Cortex of kidney (tissue), 1 donor: ENCODE data around the gene EPHA6.
"Not testable (repeated sequence)": the region's sequence is repeated elsewhere in the genome, so short reads cannot be mapped to it uniquely, and the experiment has no call there.

Source experiments
- DNase-seq: peaks from one replicate; lab custom pipeline; 2025; lab: John Stamatoyannopoulos, UW

The EPHA6 gene

GRCh38 chr3:97025612-97026011 is 211.2 kb downstream of the EPHA6 start:
- not testable (repeated sequence) for DNase-seq

- no peak for DNase-seq
Measured at GRCh38 chr3:97029972-97030371, 215.6 kb downstream of the EPHA6 start.

- no peak for DNase-seq
Measured at GRCh38 chr3:97037294-97037943, 223.0 kb downstream of the EPHA6 start.

GRCh38 chr3:97043411-97043810 is 229.0 kb downstream of the EPHA6 start:
- DNase-seq, result no peak

GRCh38 chr3:97057365-97057764 is 243.0 kb downstream of the EPHA6 start:
- DNase-seq, result no peak

- DNase-seq, result no peak
Measured at GRCh38 chr3:97059168-97059567, 244.8 kb downstream of the EPHA6 start.

- DNase-seq, result no peak
Measured at GRCh38 chr3:97066531-97066930, 252.1 kb downstream of the EPHA6 start.

- no peak for DNase-seq
Measured at GRCh38 chr3:97070302-97070701, 255.9 kb downstream of the EPHA6 start.

- no peak for DNase-seq
Measured at GRCh38 chr3:97074546-97074945, 260.2 kb downstream of the EPHA6 start.

- no peak for DNase-seq
Measured at GRCh38 chr3:97076673-97077072, 262.3 kb downstream of the EPHA6 start.

GRCh38 chr3:97089621-97090020 is 275.2 kb downstream of the EPHA6 start:
- DNase-seq, result no peak

- DNase-seq, result no peak
Measured at GRCh38 chr3:97102641-97103040, 288.2 kb downstream of the EPHA6 start.

GRCh38 chr3:97105989-97106651 is 291.7 kb downstream of the EPHA6 start:
- no peak for DNase-seq

GRCh38 chr3:97106652-97106989 is 292.2 kb downstream of the EPHA6 start:
- DNase-seq, result no peak

GRCh38 chr3:97108136-97108535 is 293.7 kb downstream of the EPHA6 start:
- DNase-seq, result no peak

- DNase-seq, result no peak
Measured at GRCh38 chr3:97111244-97111643, 296.9 kb downstream of the EPHA6 start.

- DNase-seq, result no peak
Measured at GRCh38 chr3:97121386-97121785, 307.0 kb downstream of the EPHA6 start.

- DNase-seq, result no peak
Measured at GRCh38 chr3:97125902-97126499, 311.6 kb downstream of the EPHA6 start.

- DNase-seq, result no peak
Measured at GRCh38 chr3:97131476-97131875, 317.1 kb downstream of the EPHA6 start.

GRCh38 chr3:97138914-97139541 is 324.6 kb downstream of the EPHA6 start:
- no peak for DNase-seq

- DNase-seq, result no peak
Measured at GRCh38 chr3:97148931-97149330, 334.5 kb downstream of the EPHA6 start.

- no peak for DNase-seq
Measured at GRCh38 chr3:97161169-97161568, 346.8 kb downstream of the EPHA6 start.

GRCh38 chr3:97177242-97177641 is 362.8 kb downstream of the EPHA6 start:
- DNase-seq, result no peak
